Endothelial cell of umbilical vein (primary cell): Measurements from ENCODE around the gene TEX29. TPM values are rescaled to one million over a fixed set of nuclear protein-coding genes. Genes with fewer than 3 reads are reported as not detected.

Experiments
- BruUV-seq: library from RNA; stranded (reverse); fragments of 400-500 nt; replicated peaks from 2 replicates; lab custom pipeline; 2021; lab: Mats Ljungman, UMichigan
- CTCF ChIA-PET: fragments of 300-600, 350-600 bp; sonication (Branson Sonifier 250); formaldehyde crosslinking; loops from one replicate; lab custom pipeline; 2021; ENCODE audit warnings: antibody characterized with exemption, inconsistent platforms; lab: Charles Lee
- POLR2A ChIA-PET: fragments of 300-600, 350-600 bp; sonication (Branson Sonifier 250); formaldehyde crosslinking; loops from one replicate; lab custom pipeline; 2021; ENCODE audit warnings: antibody characterized with exemption, inconsistent platforms; lab: Charles Lee
- DNase-seq: peaks from one replicate; pipeline ENCODE4 v3.0.0-alpha.2; 2011; ENCODE audit warnings: low read depth, low spot score
- FAIRE-seq: peaks from 2 replicates; lab custom pipeline; 2011; peaks lifted over from hg19 to GRCh38; lab: Jason Lieb, UNC
- H2AFZ ChIP-seq: 2 replicates; pipeline ENCODE4 v1.6.0; 2012; ENCODE audit warnings: low read depth, low read length, control low read depth, inconsistent platforms
- H3K27ac ChIP-seq: 2 replicates; pipeline ENCODE4 v1.5.1; 2011; ENCODE audit warnings: low read depth, mild to moderate bottlenecking, control low read depth, low read length, moderate library complexity; ENCODE audit not compliant: insufficient read depth
- H3K27me3 ChIP-seq, 2 experiments: 2 replicates each; pipeline versions ENCODE4 v1.6.0 to v1.6.1; 2011; ENCODE audit warnings: low read length in 2 of 2, mixed read lengths in 1 of 2; ENCODE audit not compliant: control insufficient read depth in 2 of 2, insufficient read depth in 2 of 2
- H3K36me3 ChIP-seq, 2 experiments: 2 replicates in 1 of 2; 3 replicates in 1 of 2; pipeline ENCODE4 v1.5.1; 2011; ENCODE audit warnings: low read length in 2 of 2, mild to moderate bottlenecking in 1 of 2, moderate library complexity in 1 of 2; ENCODE audit not compliant: control insufficient read depth in 2 of 2, insufficient read depth in 2 of 2; ENCODE audit errors: extremely low read depth in 1 of 2
- H3K4me1 ChIP-seq: 3 replicates; pipeline ENCODE4 v1.5.1; 2011; ENCODE audit warnings: mild to moderate bottlenecking, low read length; ENCODE audit not compliant: control insufficient read depth, insufficient read depth; ENCODE audit errors: extremely low read depth
- H3K4me2 ChIP-seq: 2 replicates; pipeline ENCODE4 v1.6.1; 2011; ENCODE audit warnings: low read length, control low read depth, mixed read lengths; ENCODE audit not compliant: insufficient read depth
- H3K4me3 ChIP-seq, 3 experiments: fragments of 200-600 bp in 1 of 3; sonication (generic), shearing (Covaris generic) in 1 of 3; replicated peaks in 1 of 3; 2 replicates each; pipeline ENCODE4 v1.5.1; 2011 to 2016; ENCODE audit warnings: control low read depth in 3 of 3, low read length in 3 of 3, mild to moderate bottlenecking in 2 of 3, inconsistent platforms in 1 of 3, low read depth in 1 of 3, moderate library complexity in 1 of 3; ENCODE audit not compliant: insufficient read depth in 1 of 3
- H3K79me2 ChIP-seq: 2 replicates; pipeline ENCODE4 v1.6.0; 2012; ENCODE audit warnings: low read length, inconsistent platforms; ENCODE audit not compliant: control insufficient read depth, insufficient read depth
- H3K9ac ChIP-seq: replicated peaks from 2 replicates; pipeline ENCODE3; 2011; ENCODE audit warnings: low read length, control low read depth; ENCODE audit not compliant: insufficient read depth; ENCODE audit errors: extremely low read depth
- H3K9me1 ChIP-seq: replicated peaks from 3 replicates; pipeline ENCODE4 v1.6.0; 2011; ENCODE audit warnings: mild to moderate bottlenecking, low read length; ENCODE audit not compliant: control insufficient read depth, insufficient read depth; ENCODE audit errors: extremely low read depth
- H3K9me3 ChIP-seq: replicated peaks from 2 replicates; pipeline ENCODE4 v1.5.1; 2012; ENCODE audit warnings: low read length, inconsistent platforms; ENCODE audit not compliant: control insufficient read depth, insufficient read depth
- H4K20me1 ChIP-seq: replicated peaks from 2 replicates; pipeline ENCODE3; 2011; ENCODE audit warnings: mild to moderate bottlenecking, low read length; ENCODE audit not compliant: control insufficient read depth, insufficient read depth; ENCODE audit errors: extremely low read depth
- CTCF ChIP-seq, 2 donors: IDR thresholded peaks; 1 replicate in 1 of 2; 2 replicates in 1 of 2; pipeline ENCODE4 v1.5.1; 2011; ENCODE audit warnings: low read length in 2 of 2, mild to moderate bottlenecking in 2 of 2, moderate library complexity in 2 of 2, control low read depth in 1 of 2, inconsistent platforms in 1 of 2, low read depth in 1 of 2; ENCODE audit not compliant: insufficient read depth in 1 of 2; ENCODE audit errors: extremely low read depth in 1 of 2
- EZH2 ChIP-seq: IDR thresholded peaks from 2 replicates; pipeline ENCODE4 v1.6.1; 2012; ENCODE audit warnings: borderline replicate concordance, low read depth, mild to moderate bottlenecking, moderate library complexity, low read length, inconsistent platforms; ENCODE audit not compliant: severe bottlenecking
- FOS ChIP-seq: IDR thresholded peaks from 2 replicates; pipeline ENCODE4 v1.6.1; 2011; ENCODE audit warnings: mild to moderate bottlenecking, low read length, moderate library complexity, borderline replicate concordance; ENCODE audit not compliant: insufficient read depth
- GATA2 ChIP-seq: IDR thresholded peaks from 2 replicates; pipeline ENCODE4 v1.7.0; 2011; ENCODE audit warnings: low read depth, mild to moderate bottlenecking, moderate library complexity, mixed read lengths, low read length; ENCODE audit not compliant: insufficient read length, insufficient read depth
- JUN ChIP-seq: IDR thresholded peaks from 2 replicates; pipeline ENCODE4 v1.6.1; 2011; ENCODE audit warnings: borderline replicate concordance, low read depth; ENCODE audit not compliant: insufficient read length, insufficient read depth
- MYC ChIP-seq: IDR thresholded peaks from one replicate; pipeline ENCODE4 v1.6.1; 2011; ENCODE audit warnings: mild to moderate bottlenecking, low read depth, low read length
- POLR2A ChIP-seq: IDR thresholded peaks from 2 replicates; pipeline ENCODE4 v1.6.1; 2012; ENCODE audit warnings: low read depth, mild to moderate bottlenecking, control low read depth, low read length
- POLR2AphosphoS5 ChIP-seq: IDR thresholded peaks from 2 replicates; pipeline ENCODE4 v1.6.1; 2012; ENCODE audit warnings: low read depth, mild to moderate bottlenecking, control low read depth, low read length, moderate library complexity; ENCODE audit not compliant: insufficient read depth
- dilution Hi-C: fragments of 300-500 bp; cut with MboI; formaldehyde crosslinking; loops from one replicate; pipeline ENCODE4 v1.15.0; 2019; ENCODE audit warnings: low sequenced_read_pairs; ENCODE audit not compliant: extremely low pct_ligation_motif_present
- intact Hi-C: fragments of 100-400 bp; cut with micrococcal nuclease; formaldehyde crosslinking; loops from one replicate; pipeline ENCODE4 v1.10.0; 2022
- polyA plus RNA-seq, 4 experiments: library from polyadenylated mRNA; depleted of rRNA in 3 of 4; stranded (reverse) in 3 of 4; unstranded in 1 of 4; fragments of >200 nt; gene quantifications; 2 replicates each; pipeline versions ENCODE4 v1.2.1 to v1.2.3, GENCODE V29; 2011 to 2012; ENCODE audit warnings: missing spikeins in 1 of 4
- total RNA-seq: library from RNA; stranded (reverse); gene quantifications from 2 replicates; pipeline ENCODE4 v1.2.3, GENCODE V29; 2021
- TF ChIP-seq, protein P1 (sequence below): IDR thresholded peaks from 2 replicates; pipeline ENCODE4 v1.6.1; 2011; ENCODE audit not compliant: insufficient read depth, insufficient read length

TEX29 gene
- total and polyA plus RNA-seq, 2 donors (not counting 3 experiments of a cell fraction or from before 2014, with no cell fraction given), result 0.44 TPM; not detected in 1

GRCh38 chr13:111339366-111340143, 19.1 kb downstream of the TEX29 start:
- no peak overlapping the region for H3K4me3 ChIP-seq
- H3K9ac ChIP-seq, result no peak overlapping the region
- no peak for TF ChIP-seq EZH2
- TF ChIP-seq POLR2A, result no peak
- TF ChIP-seq MYC, result no peak
- no peak for TF ChIP-seq GATA2
- TF ChIP-seq, protein P1, sequence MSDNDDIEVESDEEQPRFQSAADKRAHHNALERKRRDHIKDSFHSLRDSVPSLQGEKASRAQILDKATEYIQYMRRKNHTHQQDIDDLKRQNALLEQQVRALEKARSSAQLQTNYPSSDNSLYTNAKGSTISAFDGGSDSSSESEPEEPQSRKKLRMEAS, result no peak
- no peak for TF ChIP-seq JUN
- no peak for TF ChIP-seq FOS
- no peak for TF ChIP-seq POLR2AphosphoS5
- no peak for TF ChIP-seq CTCF (IDR thresholded peaks at IDR 0.05; ENCODE audit: extremely low read depth in 1 of 2, insufficient read depth in 1 of 2, low read depth in 1 of 2, low read length in 2 of 2)
- intact Hi-C loops (no loop called here), dilution Hi-C loops (no loop called here)
- no peaks in the 10 kb centered on the region for H4K20me1 ChIP-seq
- H3K27me3 ChIP-seq, result no peaks in the 10 kb centered on the region
- no peak for DNase-seq
- H3K79me2 ChIP-seq, result no peaks in the 10 kb centered on the region
- no peaks in the 10 kb centered on the region for H3K9me3 ChIP-seq
- no peak overlapping the region for H2AFZ ChIP-seq
- H3K36me3 ChIP-seq, result no peaks in the 10 kb centered on the region
- no peaks in the 10 kb centered on the region for H3K4me1 ChIP-seq
- CTCF ChIA-PET, result no interaction called here
- H3K4me2 ChIP-seq, result no peak overlapping the region
- H3K27ac ChIP-seq, result no peak overlapping the region
- POLR2A ChIA-PET, result no interaction called here
- H3K9me1 ChIP-seq, result no peaks in the 10 kb centered on the region
- no TSS peak for BruUV-seq
- no peak for FAIRE-seq
